HepG2 (cell line): ENCODE data around the gene SLC35A2. TPM values are rescaled to one million over a fixed set of nuclear protein-coding genes. Genes with fewer than 3 reads are reported as not detected.

Source experiments
- CENPT ChIP-seq: sonication (generic); formaldehyde crosslinking; IDR thresholded peaks from 2 replicates; pipeline ENCODE4 v1.8.0; 2022; ENCODE audit warnings: low read depth, mild to moderate bottlenecking, moderate library complexity, missing genetic modification reagents
- CREB1 ChIP-seq, 2 experiments: fragments of 450-650 bp in 1 of 2; IDR thresholded peaks; 2 replicates each; pipeline ENCODE4 v1.6.1; 2016 to 2017; ENCODE audit warnings: control low read depth in 1 of 2, mild to moderate bottlenecking in 1 of 2, missing compliant biosample characterization in 1 of 2, missing genetic modification characterization in 1 of 2
- HIVEP1 ChIP-seq: sonication (generic); formaldehyde crosslinking; IDR thresholded peaks from 2 replicates; pipeline ENCODE4 v1.4.0; 2020; ENCODE audit warnings: mild to moderate bottlenecking, missing genetic modification reagents
- HOXA7 ChIP-seq: sonication (generic); formaldehyde crosslinking; IDR thresholded peaks from 2 replicates; pipeline ENCODE4 v1.8.1; 2022; ENCODE audit warnings: mild to moderate bottlenecking, missing genetic modification reagents, moderate library complexity
- IKZF5 ChIP-seq: IDR thresholded peaks from 2 replicates; pipeline ENCODE4 v1.6.1; 2018; ENCODE audit warnings: missing genetic modification reagents, mild to moderate bottlenecking, missing compliant biosample characterization
- MAX ChIP-seq: IDR thresholded peaks from 2 replicates; pipeline ENCODE4 v1.6.1; 2012; ENCODE audit warnings: inconsistent platforms
- MED1 ChIP-seq: sonication (generic); formaldehyde crosslinking; IDR thresholded peaks from 2 replicates; pipeline ENCODE4 v1.4.0; 2020; ENCODE audit warnings: missing genetic modification reagents
- PATZ1 ChIP-seq: sonication (generic); formaldehyde crosslinking; IDR thresholded peaks from 2 replicates; pipeline ENCODE4 v1.4.0; 2020; ENCODE audit warnings: missing genetic modification reagents
- PBX3 ChIP-seq: sonication (generic); formaldehyde crosslinking; IDR thresholded peaks from 2 replicates; pipeline ENCODE4 v1.8.1; 2023; ENCODE audit warnings: missing genetic modification reagents, inconsistent platforms, borderline replicate concordance
- POLR2G ChIP-seq: fragments of 200-400 bp; formaldehyde crosslinking; IDR thresholded peaks from 2 replicates; pipeline ENCODE4 v1.6.1; 2018; ENCODE audit warnings: mild to moderate bottlenecking, low read depth, low read length, moderate library complexity
- RARA ChIP-seq: IDR thresholded peaks from 2 replicates; pipeline ENCODE4 v1.6.1; 2016; ENCODE audit warnings: missing genetic modification reagents, missing compliant biosample characterization
- RBFOX2 ChIP-seq: fragments of 200-400 bp; formaldehyde crosslinking; IDR thresholded peaks from 2 replicates; pipeline ENCODE4 v1.6.1; 2017; ENCODE audit warnings: low read depth, mild to moderate bottlenecking, low read length
- RFXANK ChIP-seq: IDR thresholded peaks from 2 replicates; pipeline ENCODE4 v1.6.1; 2016
- SAP130 ChIP-seq: IDR thresholded peaks from 2 replicates; pipeline ENCODE4 v1.6.1; 2016; ENCODE audit warnings: low read depth
- SRSF1 ChIP-seq: fragments of 200-400 bp; formaldehyde crosslinking; optimal IDR thresholded peaks from 2 replicates; pipeline ENCODE3; 2017; ENCODE audit warnings: mild to moderate bottlenecking, low read depth, low read length, moderate library complexity
- TAF15 ChIP-seq: fragments of 200-400 bp; formaldehyde crosslinking; IDR thresholded peaks from one replicate; pipeline ENCODE4 v1.6.1; 2018; ENCODE audit warnings: mild to moderate bottlenecking, low read depth, low read length; ENCODE audit not compliant: poor library complexity, severe bottlenecking
- ZNF225 ChIP-seq: sonication (generic); formaldehyde crosslinking; IDR thresholded peaks from 2 replicates; pipeline ENCODE4 v1.4.0; 2020; ENCODE audit warnings: mild to moderate bottlenecking, missing genetic modification reagents
- ZNF333 ChIP-seq: sonication (generic); formaldehyde crosslinking; IDR thresholded peaks from 2 replicates; pipeline ENCODE4 v1.4.0; 2020; ENCODE audit warnings: mild to moderate bottlenecking, missing genetic modification reagents, borderline replicate concordance
- ZNF501 ChIP-seq: sonication (generic); formaldehyde crosslinking; IDR thresholded peaks from 2 replicates; pipeline ENCODE4 v1.5.1; 2020; ENCODE audit warnings: mild to moderate bottlenecking, moderate library complexity, missing genetic modification reagents
- ZNF556 ChIP-seq: sonication (generic); formaldehyde crosslinking; IDR thresholded peaks from 2 replicates; pipeline ENCODE4 v1.4.0; 2020; ENCODE audit warnings: mild to moderate bottlenecking, missing genetic modification reagents, borderline replicate concordance
- ZNF687 ChIP-seq: sonication (generic); formaldehyde crosslinking; IDR thresholded peaks from 2 replicates; pipeline ENCODE4 v1.5.1; 2020; ENCODE audit warnings: mild to moderate bottlenecking, missing genetic modification reagents, moderate library complexity
- polyA plus RNA-seq, 8 experiments: library from polyadenylated mRNA; depleted of rRNA in 3 of 8; stranded (reverse) in 7 of 8; unstranded in 1 of 8; fragments of >200 nt; fragmentation: Illumina TruSeq in 4 of 8; extraction: Trizol in 4 of 8; gene quantifications; 2 replicates each; pipeline versions ENCODE4 v1.2.1 to v1.2.3, GENCODE V29; 2011 to 2016; ENCODE audit warnings: low read depth in 4 of 8, missing spikeins in 1 of 8, mixed read lengths in 1 of 8; ENCODE audit not compliant: insufficient read depth in 1 of 8
- total RNA-seq, 5 experiments: library from RNA; depleted of rRNA; stranded (reverse); fragments of >200 nt; fragmentation: Illumina TruSeq; extraction: Trizol; gene quantifications; 2 replicates each; pipeline ENCODE4 v1.2.3, GENCODE V29; 2016; ENCODE audit warnings: low read depth in 1 of 5

The SLC35A2 gene
- total and polyA plus RNA-seq, 2 of the 13 experiments (the other 11 are each of a cell fraction or from before 2014, with no cell fraction given), result 32.1 to 40.8 TPM

- TF ChIP-seq ZNF687 (CRISPR knock-in tag) (peak; percentile 66), SRSF1 (no peak), RFXANK (CRISPR knock-in tag) (no peak), ZNF225 (no peak), IKZF5 (peak; percentile 36; the same call in 1 of the 2 replicates), MAX (peak; percentile 43; the same call in 1 of the 2 replicates), HOXA7 (CRISPR knock-in tag) (no peak), CREB1 (IDR thresholded peaks at IDR 0.05) (peak; percentile 12; the same call in 1 of the 2 replicates), CREB1 (CRISPR knock-in tag; IDR thresholded peaks at IDR 0.05) (no peak), MED1 (peak; percentile 30; the same call in 1 of the 2 replicates), HIVEP1 (CRISPR knock-in tag) (no peak), ZNF333 (CRISPR knock-in tag) (no peak), TAF15 (no peak), ZNF556 (CRISPR knock-in tag) (no peak), POLR2G (peak; percentile 90), ZNF501 (CRISPR knock-in tag) (peak; percentile 46; the same call in 1 of the 2 replicates), RBFOX2 (peak; percentile 86), SAP130 (CRISPR knock-in tag) (peak; percentile 79), RARA (CRISPR knock-in tag) (no peak; the same call in 1 of the 2 replicates), PATZ1 (CRISPR knock-in tag) (0 out of 2 replicates have a peak, but pooled peaks have one; percentile 5), CENPT (CRISPR knock-in tag) (no peak), PBX3 (CRISPR knock-in tag) (no peak)
Observed at GRCh38 chrX:48918643-48919340, 7.3 kb upstream of the SLC35A2 start, which contains the start of gene PIM2 (continued).
